H1 (cell line): Measurements from ENCODE around the gene CAP1. TPM values are rescaled to one million over a fixed set of nuclear protein-coding genes. Genes with fewer than 3 reads are reported as not detected.

ENCODE experiments used
- CTCF ChIA-PET: fragments of 300-600 bp; sonication (Branson Sonifier 250); formaldehyde crosslinking; loops from one replicate; lab custom pipeline; 2021; ENCODE audit not compliant: partially characterized antibody; lab: Charles Lee
- POLR2A ChIA-PET: fragments of 300-600 bp; sonication (Branson Sonifier 250); formaldehyde crosslinking; loops from one replicate; lab custom pipeline; 2021; ENCODE audit warnings: inconsistent platforms; ENCODE audit not compliant: partially characterized antibody; lab: Charles Lee
- DNase-seq, 2 experiments: peaks; one replicate each; pipeline versions ENCODE4 v3.0.0 to v3.0.0-alpha.2; 2010 to 2022; ENCODE audit warnings: low spot score in 2 of 2, low read depth in 1 of 2, mixed read lengths in 1 of 2
- FAIRE-seq: peaks from 2 replicates; lab custom pipeline; 2011; peaks lifted over from hg19 to GRCh38; lab: Jason Lieb, UNC
- H2AFZ ChIP-seq: 2 replicates; pipeline ENCODE4 v1.8.1; 2012; ENCODE audit warnings: low read length, inconsistent platforms
- H2AK5ac ChIP-seq: 2 replicates; pipeline ENCODE4 v1.6.1; 2013; ENCODE audit warnings: low read depth, low read length
- H2BK120ac ChIP-seq: replicated peaks from 2 replicates; pipeline ENCODE3; 2013; ENCODE audit warnings: low read depth, low read length, inconsistent platforms
- H2BK12ac ChIP-seq: 2 replicates; pipeline ENCODE4 v1.6.1; 2013; ENCODE audit warnings: low read depth, low read length
- H2BK15ac ChIP-seq: 2 replicates; pipeline ENCODE4 v1.6.1; 2013; ENCODE audit warnings: low read length
- H2BK20ac ChIP-seq: 2 replicates; pipeline ENCODE4 v1.6.1; 2013; ENCODE audit warnings: low read length
- H2BK5ac ChIP-seq: 2 replicates; pipeline ENCODE4 v1.6.1; 2013; ENCODE audit warnings: low read depth, low read length
- H3K14ac ChIP-seq: 2 replicates; pipeline ENCODE4 v1.6.1; 2013; ENCODE audit warnings: inconsistent platforms; ENCODE audit not compliant: insufficient read length
- H3K18ac ChIP-seq: 2 replicates; pipeline ENCODE4 v1.6.1; 2013; ENCODE audit warnings: low read length; ENCODE audit errors: extremely low read depth
- H3K23ac ChIP-seq: 2 replicates; pipeline ENCODE4 v1.6.1; 2013; ENCODE audit warnings: inconsistent platforms; ENCODE audit not compliant: insufficient read length
- H3K23me2 ChIP-seq: 2 replicates; pipeline ENCODE4 v1.6.1; 2013; ENCODE audit warnings: low read depth, low read length
- H3K27ac ChIP-seq: 2 replicates; pipeline ENCODE4 v1.6.1; 2011; ENCODE audit warnings: low read depth, low read length, inconsistent platforms
- H3K27me3 ChIP-seq, 4 experiments: replicated peaks in 1 of 4; 1 replicate in 1 of 4; 2 replicates in 3 of 4; pipeline versions ENCODE4 v1.6.1 to v1.8.1; 2011 to 2013; ENCODE audit warnings: low read length in 3 of 4, mild to moderate bottlenecking in 3 of 4, inconsistent platforms in 2 of 4, mixed read lengths in 2 of 4, moderate library complexity in 1 of 4; ENCODE audit not compliant: control insufficient read depth in 3 of 4, insufficient read depth in 3 of 4; ENCODE audit errors: extremely low read depth in 1 of 4
- H3K36me3 ChIP-seq, 4 experiments: 2 replicates each; pipeline versions ENCODE4 v1.6.1 to v1.8.1; 2011 to 2013; ENCODE audit warnings: mild to moderate bottlenecking in 4 of 4, low read length in 3 of 4, moderate library complexity in 2 of 4, control low read depth in 1 of 4, inconsistent platforms in 1 of 4; ENCODE audit not compliant: insufficient read depth in 4 of 4, control insufficient read depth in 2 of 4
- H3K4ac ChIP-seq: replicated peaks from 2 replicates; pipeline ENCODE3; 2013; ENCODE audit warnings: low read length, low read depth, mixed read lengths, inconsistent platforms; ENCODE audit not compliant: insufficient read length
- H3K4me1 ChIP-seq, 4 experiments: replicated peaks in 1 of 4; 1 replicate in 1 of 4; 2 replicates in 3 of 4; pipeline versions ENCODE4 v1.6.1 to v1.8.1; 2011 to 2013; ENCODE audit warnings: low read length in 3 of 4, inconsistent platforms in 2 of 4, mixed read lengths in 1 of 4; ENCODE audit not compliant: insufficient read depth in 4 of 4, control insufficient read depth in 3 of 4
- H3K4me2 ChIP-seq, 2 experiments: 2 replicates each; pipeline versions ENCODE4 v1.6.1 to v1.8.1; 2011 to 2013; ENCODE audit warnings: low read depth in 2 of 2, low read length in 2 of 2, control low read depth in 1 of 2, inconsistent platforms in 1 of 2, mild to moderate bottlenecking in 1 of 2; ENCODE audit not compliant: insufficient read depth in 1 of 2
- H3K4me3 ChIP-seq, 4 experiments: fragments of 200-600, 300-600 bp in 1 of 4; sonication (generic), shearing (Covaris generic), sonication (Bioruptor Twin) in 1 of 4; 2 replicates each; pipeline versions ENCODE4 v1.5.1 to v1.8.1; 2011 to 2016; ENCODE audit warnings: low read length in 4 of 4, low read depth in 3 of 4, control low read depth in 2 of 4, inconsistent platforms in 2 of 4, mild to moderate bottlenecking in 2 of 4, mixed read lengths in 1 of 4, moderate library complexity in 1 of 4; ENCODE audit not compliant: insufficient read depth in 2 of 4; ENCODE audit errors: extremely low read depth in 1 of 4
- H3K56ac ChIP-seq: replicated peaks from 2 replicates; pipeline ENCODE3; 2013; ENCODE audit warnings: low read depth, mild to moderate bottlenecking, mixed read lengths, low read length, inconsistent platforms; ENCODE audit not compliant: insufficient read length
- H3K79me1 ChIP-seq: 2 replicates; pipeline ENCODE4 v1.6.1; 2013; ENCODE audit warnings: low read depth, low read length, control low read depth
- H3K79me2 ChIP-seq, 2 experiments: 2 replicates each; pipeline versions ENCODE4 v1.6.1 to v1.8.1; 2012 to 2013; ENCODE audit warnings: low read length in 2 of 2, mild to moderate bottlenecking in 2 of 2, inconsistent platforms in 1 of 2; ENCODE audit not compliant: insufficient read depth in 2 of 2, control insufficient read depth in 1 of 2
- H3K9ac ChIP-seq, 4 experiments: replicated peaks in 1 of 4; 1 replicate in 1 of 4; 2 replicates in 3 of 4; pipeline versions ENCODE4 v1.6.1 to v1.8.1; 2011 to 2013; ENCODE audit warnings: low read depth in 3 of 4, low read length in 3 of 4, control low read depth in 2 of 4, mild to moderate bottlenecking in 2 of 4, moderate library complexity in 2 of 4, inconsistent platforms in 1 of 4; ENCODE audit errors: extremely low read depth in 1 of 4
- H3K9me3 ChIP-seq, 2 experiments: 2 replicates each; pipeline versions ENCODE4 v1.6.1 to v1.8.1; 2012 to 2013; ENCODE audit warnings: mild to moderate bottlenecking in 2 of 2, moderate library complexity in 2 of 2, control low read depth in 1 of 2, inconsistent platforms in 1 of 2, low read depth in 1 of 2, low read length in 1 of 2, mixed read lengths in 1 of 2; ENCODE audit not compliant: insufficient read depth in 2 of 2
- H4K20me1 ChIP-seq, 2 experiments: replicated peaks in 1 of 2; 2 replicates each; pipeline versions ENCODE3 to v1.8.1; 2011 to 2013; ENCODE audit warnings: inconsistent platforms in 2 of 2, low read length in 2 of 2, mild to moderate bottlenecking in 1 of 2; ENCODE audit not compliant: insufficient read depth in 2 of 2, control insufficient read depth in 1 of 2
- H4K5ac ChIP-seq: 2 replicates; pipeline ENCODE4 v1.6.1; 2013; ENCODE audit warnings: low read length, low read depth, mixed read lengths, inconsistent platforms; ENCODE audit not compliant: insufficient read length
- H4K8ac ChIP-seq: 2 replicates; pipeline ENCODE4 v1.8.0; 2013; ENCODE audit warnings: mild to moderate bottlenecking, moderate library complexity, low read length, inconsistent platforms; ENCODE audit not compliant: insufficient read depth; ENCODE audit errors: extremely low read depth
- H4K91ac ChIP-seq: replicated peaks from 2 replicates; pipeline ENCODE3; 2013; ENCODE audit warnings: low read length, mixed read lengths, inconsistent platforms; ENCODE audit not compliant: insufficient read length
- ASH2L ChIP-seq: fragments of 200-600, 300-600 bp; sonication (generic); IDR thresholded peaks from one replicate; pipeline ENCODE4 v1.7.1; 2017; ENCODE audit warnings: low read length
- ATF2 ChIP-seq: IDR thresholded peaks from 2 replicates; pipeline ENCODE4 v1.6.1; 2012; ENCODE audit warnings: low read length, inconsistent platforms
- CBX8 ChIP-seq: fragments of 300-800, 300-1000 bp; sonication (generic); IDR thresholded peaks from 2 replicates; pipeline ENCODE4 v1.7.1; 2016; ENCODE audit warnings: low read depth, low read length, borderline replicate concordance
- CEBPB ChIP-seq: IDR thresholded peaks from 2 replicates; pipeline ENCODE4 v1.6.1; 2012; ENCODE audit warnings: low read depth, low read length
- CHD2 ChIP-seq: IDR thresholded peaks from 2 replicates; pipeline ENCODE4 v1.6.1; 2012; ENCODE audit warnings: low read length, improper control_type of control experiment
- KDM1A ChIP-seq: fragments of 200-600, 300-600 bp; sonication (generic); IDR thresholded peaks from 2 replicates; pipeline ENCODE4 v1.7.1; 2016; ENCODE audit warnings: mild to moderate bottlenecking, low read length, borderline replicate concordance
- MAX ChIP-seq: IDR thresholded peaks from 2 replicates; pipeline ENCODE4 v1.6.1; 2012; ENCODE audit warnings: inconsistent platforms
- NRF1 ChIP-seq: IDR thresholded peaks from 2 replicates; pipeline ENCODE4 v1.6.1; 2011; ENCODE audit warnings: mild to moderate bottlenecking, low read depth, low read length, improper control_type of control experiment
- PHF8 ChIP-seq: fragments of 200-600 bp; sonication (generic); conservative IDR thresholded peaks from 2 replicates; pipeline ENCODE4 v1.7.1; 2012; ENCODE audit warnings: low read depth, mild to moderate bottlenecking, inconsistent platforms, low read length, moderate library complexity
- SAP30 ChIP-seq: fragments of 300-600 bp; sonication (generic); IDR thresholded peaks from 2 replicates; pipeline ENCODE4 v1.7.1; 2012; ENCODE audit warnings: low read length, moderate library complexity, mild to moderate bottlenecking, inconsistent platforms; ENCODE audit not compliant: insufficient read depth, insufficient replicate concordance
- SP2 ChIP-seq: IDR thresholded peaks from 2 replicates; pipeline ENCODE4 v1.6.1; 2012; ENCODE audit warnings: mild to moderate bottlenecking, low read length, inconsistent platforms
- SRF ChIP-seq: IDR thresholded peaks from 2 replicates; pipeline ENCODE4 v1.6.1; 2011; ENCODE audit warnings: mild to moderate bottlenecking, low read depth, low read length, moderate library complexity
- TAF7 ChIP-seq: optimal IDR thresholded peaks from 2 replicates; pipeline ENCODE3; 2011; ENCODE audit warnings: low read depth, mild to moderate bottlenecking, inconsistent platforms, low read length, moderate library complexity, borderline replicate concordance
- WGBS, 2 experiments: shearing (Covaris generic) in 1 of 2; methylation state at CpG; one replicate each; pipeline versions ENCODE4 v1.1.6 to v1.1.7; 2013 to 2015; ENCODE audit warnings: low lambda C conversion rate in 2 of 2, mixed read lengths in 2 of 2, inconsistent platforms in 1 of 2, low coverage in 1 of 2, missing lambda C conversion rate in 1 of 2; ENCODE audit not compliant: insufficient replicate concordance in 2 of 2, insufficient coverage in 1 of 2, insufficient read length in 1 of 2; ENCODE audit errors: extremely low coverage in 1 of 2, missing lambda C conversion rate in 1 of 2; 5-methylcytosine and 5-hydroxymethylcytosine counted together
- polyA plus RNA-seq, 7 experiments: library from polyadenylated mRNA; depleted of rRNA in 3 of 7; stranded (reverse) in 5 of 7; unstranded in 2 of 7; fragments of >200 nt in 5 of 7; fragments of 200-250 nt in 2 of 7; gene quantifications; 1 replicate in 5 of 7; 2 replicates in 1 of 7; 4 replicates in 1 of 7; pipeline versions ENCODE4 v1.2.1 to v1.2.3, GENCODE V29; 2011 to 2013; ENCODE audit warnings: missing spikeins in 2 of 7, mixed read lengths in 2 of 7
- total RNA-seq: library from RNA; stranded (reverse); fragmentation: NEBNext Ultra II Directional; extraction: Animal tissue kit (Norgen Biotek cat#: 25700); gene quantifications from 2 replicates; pipeline ENCODE4 v1.2.1, GENCODE V29; 2021

Gene CAP1
- total and polyA plus RNA-seq, 2 of the 8 experiments (the other 6 are each of a cell fraction or from before 2014, with no cell fraction given): 140 to 295 TPM

- H2BK12ac ChIP-seq: no peak overlapping the region
- H3K79me2 ChIP-seq: no peaks in the 10 kb centered on the region
- H3K9me3 ChIP-seq: no peaks in the 10 kb centered on the region
- H2AK5ac ChIP-seq: no peak overlapping the region
- H2BK5ac ChIP-seq: no peak overlapping the region
- H2BK15ac ChIP-seq: no peak overlapping the region
- no peak overlapping the region for H3K56ac ChIP-seq
- H3K4me3 ChIP-seq: no peak overlapping the region
- FAIRE-seq (no peak), DNase-seq (no peak)
- no peak overlapping the region for H3K4ac ChIP-seq
- H3K18ac ChIP-seq: no peak overlapping the region
- 89% methylated on average over 1 of the region's 1 CpG; no CpG with 5 or more reads in 1 of the 2 experiments for WGBS, 2 experiments
- ChIA-PET CTCF (no interaction called here), POLR2A (no interaction called here)
- no peak overlapping the region for H2BK120ac ChIP-seq
- no peaks in the 10 kb centered on the region for H3K36me3 ChIP-seq
- no peak overlapping the region for H4K8ac ChIP-seq
- peaks cover 0 to 1% (median 0%) of the 10 kb centered on the region in 4 experiments; a peak in 1 of 7 replicates for H3K27me3 ChIP-seq
- no peak overlapping the region for H4K91ac ChIP-seq
- H4K20me1 ChIP-seq: no peaks in the 10 kb centered on the region
- H3K27ac ChIP-seq: no peak overlapping the region
- no peaks in the 10 kb centered on the region for H3K79me1 ChIP-seq
- no peak overlapping the region for H3K4me2 ChIP-seq
- H3K23ac ChIP-seq: no peak overlapping the region
- H3K14ac ChIP-seq: no peak overlapping the region
- no peak overlapping the region for H4K5ac ChIP-seq
- H2AFZ ChIP-seq: no peak overlapping the region
- peaks cover 6% of the 10 kb centered on the region; the same call in 1 of the 2 replicates for H3K23me2 ChIP-seq
- H3K9ac ChIP-seq: no peak overlapping the region
- no peak overlapping the region for H2BK20ac ChIP-seq
- H3K4me1 ChIP-seq: peaks cover 0 to 2% (median 0%) of the 10 kb centered on the region in 4 experiments; a peak in 1 of 7 replicates
- no peak for TF ChIP-seq CEBPB
- TF ChIP-seq SP2: no peak
- TF ChIP-seq PHF8: no peak
- TF ChIP-seq CHD2: no peak
- TF ChIP-seq MAX: no peak
- TF ChIP-seq SRF: no peak
- no peak for TF ChIP-seq SAP30
- no peak for TF ChIP-seq NRF1
- TF ChIP-seq ASH2L: no peak
- TF ChIP-seq CBX8: no peak
- TF ChIP-seq ATF2: no peak
- TF ChIP-seq TAF7: no peak
- no peak for TF ChIP-seq KDM1A
These were observed 61.5 kb downstream of the CAP1 start for GRCh38 chr1:40102038-40102437.
